GM23338 (cell line): ENCODE data around the gene PPP2R5C.

Experiments used
- CREB1 ChIP-seq: fragments of 250-450 bp; sonication (Bioruptor Pico); IDR thresholded peaks from 2 replicates; pipeline ENCODE4 v1.5.0; 2020; ENCODE audit warnings: low read depth, mild to moderate bottlenecking, moderate library complexity
- EZH2 ChIP-seq: fragments of 200-600 bp; sonication (generic); IDR thresholded peaks from one replicate; pipeline ENCODE4 v1.8.0; 2017; ENCODE audit warnings: antibody characterized with exemption, mild to moderate bottlenecking, low read depth; ENCODE audit not compliant: unreplicated experiment
- EZH2phosphoT487 ChIP-seq: fragments of 200-600 bp; sonication (generic); IDR thresholded peaks from one replicate; pipeline ENCODE4 v1.8.1; 2018; ENCODE audit warnings: antibody characterized with exemption; ENCODE audit not compliant: unreplicated experiment
- JUNB ChIP-seq: IDR thresholded peaks from one replicate; pipeline ENCODE4 v1.6.1; 2016; ENCODE audit warnings: antibody characterized with exemption; ENCODE audit not compliant: unreplicated experiment
- NANOG ChIP-seq: IDR thresholded peaks from 2 replicates; pipeline ENCODE4 v1.6.1; 2016; ENCODE audit warnings: antibody characterized with exemption, borderline replicate concordance
- POLR2AphosphoS5 ChIP-seq: IDR thresholded peaks from 2 replicates; pipeline ENCODE4 v1.6.1; 2016; ENCODE audit warnings: antibody characterized with exemption, low read depth
- REST ChIP-seq: IDR thresholded peaks from one replicate; pipeline ENCODE4 v1.6.1; 2018; ENCODE audit warnings: antibody characterized with exemption; ENCODE audit not compliant: unreplicated experiment
- STAT1 ChIP-seq: IDR thresholded peaks from one replicate; pipeline ENCODE4 v1.6.1; 2016; ENCODE audit warnings: antibody characterized with exemption; ENCODE audit not compliant: unreplicated experiment
- TF ChIP-seq, protein P1 (sequence below), 2 experiments: fragments of 200-600 bp in 1 of 2; sonication (generic) in 1 of 2; conservative IDR thresholded peaks; 2 replicates each; pipeline versions ENCODE4 v1.5.1 to v1.6.1; 2016 to 2017; ENCODE audit warnings: antibody characterized with exemption in 2 of 2, low read depth in 2 of 2, mild to moderate bottlenecking in 2 of 2, moderate library complexity in 1 of 2

DNA sequence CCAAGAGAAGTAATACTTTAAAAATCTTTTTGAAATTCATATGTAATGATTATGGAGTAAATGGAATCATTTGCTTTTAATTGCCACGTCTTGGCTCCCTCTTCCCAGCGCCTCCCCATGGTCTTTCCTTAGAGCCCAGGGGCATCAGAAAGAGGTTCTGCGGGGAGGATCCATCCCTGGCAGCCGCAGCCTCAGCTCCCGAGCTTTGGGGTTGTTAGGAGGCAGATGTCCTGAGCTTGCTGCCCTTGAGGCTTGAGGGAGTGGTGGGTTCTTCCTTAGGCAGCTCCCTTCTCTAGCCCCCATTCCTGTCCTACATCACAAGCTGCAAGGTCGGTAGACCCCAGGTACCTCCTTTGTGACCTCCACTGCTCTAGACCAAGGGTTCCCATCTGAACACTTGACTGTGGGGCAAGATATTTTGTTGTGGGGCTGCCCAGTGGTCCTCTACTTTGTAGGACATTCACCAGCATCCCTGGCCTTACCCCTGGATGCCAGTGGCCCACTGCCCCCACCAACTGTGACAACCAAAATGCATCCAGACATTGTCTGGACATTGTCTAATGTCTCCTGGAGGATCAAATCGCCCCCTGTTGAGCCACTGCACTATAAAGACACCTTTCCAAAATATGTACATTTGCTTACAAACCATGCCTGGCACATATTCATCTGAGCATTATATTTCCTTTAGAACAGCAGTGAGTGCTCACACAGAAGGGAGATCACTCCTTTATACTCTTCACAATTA, 6.3 kb downstream of the PPP2R5C start:
- TF ChIP-seq, protein P1, sequence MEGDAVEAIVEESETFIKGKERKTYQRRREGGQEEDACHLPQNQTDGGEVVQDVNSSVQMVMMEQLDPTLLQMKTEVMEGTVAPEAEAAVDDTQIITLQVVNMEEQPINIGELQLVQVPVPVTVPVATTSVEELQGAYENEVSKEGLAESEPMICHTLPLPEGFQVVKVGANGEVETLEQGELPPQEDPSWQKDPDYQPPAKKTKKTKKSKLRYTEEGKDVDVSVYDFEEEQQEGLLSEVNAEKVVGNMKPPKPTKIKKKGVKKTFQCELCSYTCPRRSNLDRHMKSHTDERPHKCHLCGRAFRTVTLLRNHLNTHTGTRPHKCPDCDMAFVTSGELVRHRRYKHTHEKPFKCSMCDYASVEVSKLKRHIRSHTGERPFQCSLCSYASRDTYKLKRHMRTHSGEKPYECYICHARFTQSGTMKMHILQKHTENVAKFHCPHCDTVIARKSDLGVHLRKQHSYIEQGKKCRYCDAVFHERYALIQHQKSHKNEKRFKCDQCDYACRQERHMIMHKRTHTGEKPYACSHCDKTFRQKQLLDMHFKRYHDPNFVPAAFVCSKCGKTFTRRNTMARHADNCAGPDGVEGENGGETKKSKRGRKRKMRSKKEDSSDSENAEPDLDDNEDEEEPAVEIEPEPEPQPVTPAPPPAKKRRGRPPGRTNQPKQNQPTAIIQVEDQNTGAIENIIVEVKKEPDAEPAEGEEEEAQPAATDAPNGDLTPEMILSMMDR (conservative IDR thresholded peaks at IDR 0.05; ENCODE audit: low read depth in 2 of 2): no peak
- TF ChIP-seq EZH2: no peak
- TF ChIP-seq POLR2AphosphoS5: no peak
- no peak for TF ChIP-seq CREB1 (CRISPR knock-in tag)
- no peak for TF ChIP-seq JUNB
- TF ChIP-seq EZH2phosphoT487: no peak
- TF ChIP-seq NANOG: no peak
- TF ChIP-seq STAT1: no peak
- no peak for TF ChIP-seq REST
